GM12801 (cell line): Measurements from ENCODE around the gene RHOF.

Experiments
- TF ChIP-seq, protein P1 (sequence below): IDR thresholded peaks from one replicate; pipeline ENCODE4 v1.5.1; 2011; ENCODE audit warnings: control low read depth; ENCODE audit not compliant: insufficient read length; ENCODE audit errors: extremely low read depth

RHOF gene

DNA sequence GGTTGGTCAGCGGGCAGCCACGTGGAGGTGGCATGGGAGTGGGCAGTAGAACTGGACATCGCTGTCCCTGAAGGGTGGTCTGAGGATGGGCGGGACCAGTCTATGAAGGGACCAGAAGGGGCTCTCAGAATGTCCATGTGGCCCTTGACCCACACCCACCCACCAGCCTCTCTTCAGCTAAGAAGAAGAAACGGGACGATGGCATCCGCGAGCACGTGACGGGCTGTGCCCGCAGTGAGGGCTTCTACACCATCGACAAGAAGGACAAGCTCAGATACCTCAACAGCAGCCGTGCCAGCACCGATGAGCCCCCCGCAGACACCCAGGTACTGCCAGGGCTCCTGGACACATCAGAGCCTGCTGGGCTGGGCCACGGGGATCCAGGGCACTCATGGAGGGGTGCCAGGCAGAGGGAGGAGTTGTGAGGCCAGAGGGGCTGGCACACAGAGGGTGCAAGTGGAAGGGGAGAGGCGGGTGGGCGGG is 31.6 kb upstream of the RHOF start:
- TF ChIP-seq, protein P1, sequence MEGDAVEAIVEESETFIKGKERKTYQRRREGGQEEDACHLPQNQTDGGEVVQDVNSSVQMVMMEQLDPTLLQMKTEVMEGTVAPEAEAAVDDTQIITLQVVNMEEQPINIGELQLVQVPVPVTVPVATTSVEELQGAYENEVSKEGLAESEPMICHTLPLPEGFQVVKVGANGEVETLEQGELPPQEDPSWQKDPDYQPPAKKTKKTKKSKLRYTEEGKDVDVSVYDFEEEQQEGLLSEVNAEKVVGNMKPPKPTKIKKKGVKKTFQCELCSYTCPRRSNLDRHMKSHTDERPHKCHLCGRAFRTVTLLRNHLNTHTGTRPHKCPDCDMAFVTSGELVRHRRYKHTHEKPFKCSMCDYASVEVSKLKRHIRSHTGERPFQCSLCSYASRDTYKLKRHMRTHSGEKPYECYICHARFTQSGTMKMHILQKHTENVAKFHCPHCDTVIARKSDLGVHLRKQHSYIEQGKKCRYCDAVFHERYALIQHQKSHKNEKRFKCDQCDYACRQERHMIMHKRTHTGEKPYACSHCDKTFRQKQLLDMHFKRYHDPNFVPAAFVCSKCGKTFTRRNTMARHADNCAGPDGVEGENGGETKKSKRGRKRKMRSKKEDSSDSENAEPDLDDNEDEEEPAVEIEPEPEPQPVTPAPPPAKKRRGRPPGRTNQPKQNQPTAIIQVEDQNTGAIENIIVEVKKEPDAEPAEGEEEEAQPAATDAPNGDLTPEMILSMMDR, result no peak

DNA sequence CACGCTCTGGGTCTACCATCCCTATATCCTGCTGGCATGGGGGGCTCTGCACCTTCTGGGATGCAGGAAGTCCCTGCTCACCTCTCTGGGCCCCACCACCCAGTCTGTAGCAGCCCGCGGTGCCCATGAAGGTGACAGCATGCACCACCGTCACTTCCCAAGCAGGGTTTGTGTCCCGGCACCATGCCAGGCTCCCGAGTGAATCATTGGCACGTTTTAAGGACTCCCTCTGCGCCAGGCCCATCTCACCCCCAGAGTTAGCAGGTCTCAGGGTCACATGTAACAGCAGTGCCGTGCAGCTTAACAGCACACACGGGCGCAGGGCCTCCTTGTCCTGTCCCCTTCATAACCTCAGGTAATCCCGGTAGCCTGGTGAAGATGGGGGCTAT is 30.2 kb upstream of the RHOF start:
- TF ChIP-seq, protein P1, result no peak

DNA sequence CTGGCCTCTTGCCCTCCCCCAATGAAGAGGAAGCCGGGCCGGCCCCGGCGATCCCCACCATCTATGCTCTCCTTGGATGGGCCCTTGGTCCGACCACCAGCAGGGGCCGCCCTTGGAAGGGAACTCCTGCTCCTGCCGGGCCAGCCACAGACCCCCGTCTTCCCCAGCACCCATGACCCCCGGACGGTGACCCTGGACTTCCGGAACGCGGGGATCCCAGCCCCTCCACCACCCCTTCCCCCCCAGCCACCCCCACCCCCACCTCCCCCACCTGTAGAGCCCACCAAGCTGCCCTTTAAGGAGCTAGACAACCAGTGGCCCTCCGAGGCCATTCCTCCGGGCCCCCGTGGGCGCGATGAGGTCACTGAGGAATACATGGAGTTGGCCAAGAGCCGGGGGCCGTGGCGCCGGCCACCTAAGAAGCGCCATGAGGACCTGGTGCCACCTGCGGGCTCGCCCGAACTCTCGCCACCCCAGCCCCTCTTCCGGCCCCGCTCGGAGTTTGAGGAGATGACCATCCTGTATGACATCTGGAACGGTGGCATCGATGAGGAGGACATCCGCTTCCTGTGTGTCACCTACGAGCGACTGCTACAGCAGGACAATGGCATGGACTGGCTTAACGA is 29.7 kb upstream of the RHOF start:
- TF ChIP-seq, protein P1, result no peak

DNA sequence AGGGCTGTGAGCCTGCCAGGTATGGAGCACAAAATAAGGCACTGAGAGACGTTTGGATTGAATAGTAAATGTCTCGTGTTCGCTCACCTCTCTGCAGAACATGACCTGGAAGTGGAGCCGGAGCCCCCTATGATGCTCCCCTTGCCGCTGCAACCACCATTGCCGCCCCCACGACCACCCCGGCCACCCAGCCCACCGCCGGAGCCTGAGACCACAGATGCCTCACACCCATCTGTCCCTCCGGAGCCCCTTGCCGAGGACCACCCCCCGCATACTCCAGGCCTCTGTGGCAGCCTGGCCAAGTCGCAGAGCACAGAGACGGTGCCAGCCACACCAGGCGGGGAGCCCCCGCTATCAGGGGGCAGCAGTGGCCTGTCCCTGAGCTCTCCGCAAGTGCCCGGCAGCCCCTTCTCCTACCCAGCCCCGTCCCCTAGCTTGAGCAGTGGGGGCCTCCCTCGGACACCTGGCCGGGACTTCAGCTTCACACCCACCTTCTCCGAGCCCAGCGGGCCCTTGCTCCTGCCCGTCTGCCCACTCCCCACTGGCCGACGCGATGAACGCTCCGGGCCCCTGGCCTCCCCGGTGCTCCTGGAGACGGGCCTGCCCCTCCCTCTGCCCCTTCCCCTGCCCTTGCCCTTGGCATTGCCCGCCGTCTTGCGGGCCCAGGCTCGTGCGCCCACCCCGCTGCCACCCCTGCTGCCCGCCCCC is 29.1 kb upstream of the RHOF start:
- TF ChIP-seq, protein P1, result no peak

DNA sequence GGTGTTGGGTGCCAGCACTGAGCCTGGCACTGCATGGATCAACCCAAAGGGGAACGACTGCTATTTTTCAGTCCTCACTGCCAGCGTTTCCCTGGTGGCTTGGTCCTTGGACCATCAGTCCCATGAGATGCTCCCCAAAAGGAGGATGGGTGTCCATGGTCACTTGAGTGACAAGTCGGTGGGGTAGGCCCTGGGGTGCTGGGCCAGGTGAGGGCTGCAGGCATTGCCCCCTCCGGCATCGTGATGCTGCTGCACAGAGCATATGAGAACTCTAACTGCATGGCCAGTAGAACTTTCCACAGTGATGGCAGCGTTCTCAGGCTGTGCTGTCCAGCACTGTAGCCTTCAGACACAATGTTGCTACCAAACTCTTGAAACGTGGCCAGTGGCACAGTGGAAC is 26.6 kb upstream of the RHOF start:
- TF ChIP-seq, protein P1, result no peak

DNA sequence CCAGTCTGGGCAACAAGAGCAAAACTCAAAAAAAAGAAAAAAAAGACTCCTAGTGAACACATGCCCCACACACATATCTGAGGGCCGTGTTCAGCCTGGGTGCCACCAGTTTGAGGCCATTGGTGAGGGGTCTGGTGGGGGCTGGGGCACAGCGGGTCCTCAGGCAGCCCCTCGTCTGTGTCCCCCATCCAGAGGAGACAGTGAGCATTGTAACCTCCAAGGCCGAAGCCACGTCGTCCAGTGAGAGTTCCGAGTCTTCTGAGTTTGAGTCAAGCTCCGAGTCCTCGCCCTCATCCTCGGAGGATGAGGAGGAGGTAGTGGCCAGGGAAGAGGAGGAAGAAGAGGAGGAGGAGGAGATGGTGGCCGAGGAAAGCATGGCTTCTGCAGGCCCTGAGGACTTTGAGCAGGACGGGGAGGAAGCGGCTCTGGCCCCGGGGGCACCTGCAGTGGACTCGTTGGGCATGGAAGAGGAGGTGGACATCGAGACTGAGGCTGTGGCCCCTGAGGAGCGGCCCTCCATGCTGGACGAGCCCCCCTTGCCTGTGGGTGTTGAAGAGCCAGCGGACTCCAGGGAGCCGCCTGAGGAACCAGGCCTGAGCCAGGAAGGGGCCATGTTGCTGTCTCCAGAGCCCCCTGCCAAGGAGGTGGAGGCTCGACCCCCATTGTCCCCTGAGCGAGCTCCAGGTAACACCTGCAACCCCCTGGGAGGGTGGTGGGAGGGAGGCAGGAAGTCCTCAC is 25.9 kb upstream of the RHOF start:
- TF ChIP-seq, protein P1, result no peak

DNA sequence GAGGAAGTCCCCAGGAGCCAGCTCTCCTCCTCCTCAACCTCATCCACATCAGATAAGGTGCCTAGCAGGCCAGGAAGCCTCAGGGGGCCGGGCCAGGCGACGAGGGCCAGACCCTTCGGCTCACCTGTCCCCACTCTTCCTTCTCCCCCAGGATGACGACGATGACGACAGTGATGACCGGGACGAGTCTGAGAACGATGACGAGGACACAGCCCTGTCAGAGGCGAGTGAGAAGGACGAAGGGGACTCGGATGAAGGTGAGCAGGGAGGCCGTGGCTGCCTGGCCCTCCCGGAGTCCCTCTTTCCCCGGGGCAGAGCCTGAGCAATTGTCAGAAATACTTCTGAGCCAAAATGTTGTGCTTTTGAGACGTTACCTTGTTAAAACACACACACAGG is 24.2 kb upstream of the RHOF start:
- TF ChIP-seq, protein P1, result no peak
